SU-DHL-6 (cell line): ENCODE data around the gene SEC61A1.

ENCODE experiments used
- H2AFZ ChIP-seq: fragments of 200-600 bp; sonication (generic); 2 replicates; pipeline ENCODE4 v1.6.1; 2014; ENCODE audit warnings: low read depth, mild to moderate bottlenecking, moderate library complexity, mixed read lengths, antibody characterized with exemption, low read length; ENCODE audit not compliant: severe bottlenecking
- H3F3A ChIP-seq: fragments of 200-600 bp; shearing (Covaris generic); 2 replicates; pipeline ENCODE4 v1.6.0; 2016; ENCODE audit warnings: antibody characterized with exemption, mild to moderate bottlenecking; ENCODE audit not compliant: insufficient read depth
- H3K27ac ChIP-seq: fragments of 200-600 bp; sonication (generic); 2 replicates; pipeline ENCODE4 v1.5.1; 2016; ENCODE audit warnings: low read depth, mild to moderate bottlenecking, low read length, moderate library complexity, mixed read lengths
- H3K27me3 ChIP-seq: fragments of 200-600 bp; sonication (generic), shearing (Covaris generic); 2 replicates; pipeline ENCODE4 v1.6.0; 2014; ENCODE audit warnings: mild to moderate bottlenecking, low read length
- H3K36me3 ChIP-seq: fragments of 200-600 bp; sonication (generic); 2 replicates; pipeline ENCODE4 v1.6.1; 2014; ENCODE audit warnings: mild to moderate bottlenecking, low read length, mixed read lengths
- H3K4me2 ChIP-seq: fragments of 300-600, 200-600 bp; shearing (Covaris generic), sonication (generic); 2 replicates; pipeline ENCODE4 v1.6.0; 2014; ENCODE audit warnings: low read length, low read depth, mild to moderate bottlenecking; ENCODE audit not compliant: poor library complexity, severe bottlenecking
- H3K4me3 ChIP-seq: fragments of 200-600 bp; sonication (generic); 2 replicates; pipeline ENCODE4 v1.5.1; 2014; ENCODE audit warnings: antibody characterized with exemption, low read length, mild to moderate bottlenecking, mixed read lengths; ENCODE audit not compliant: insufficient read depth, poor library complexity, severe bottlenecking
- H3K79me2 ChIP-seq: fragments of 200-600 bp; sonication (generic); 2 replicates; pipeline ENCODE4 v1.6.1; 2014; ENCODE audit warnings: mild to moderate bottlenecking, low read length, moderate library complexity; ENCODE audit not compliant: insufficient read depth
- H3K9ac ChIP-seq: fragments of 200-600 bp; sonication (generic); 2 replicates; pipeline ENCODE4 v1.7.0; 2014; ENCODE audit warnings: mild to moderate bottlenecking, low read length
- H3K9me2 ChIP-seq: fragments of 200-600 bp; sonication (generic); replicated peaks from 2 replicates; pipeline ENCODE4 v1.6.1; 2014; ENCODE audit warnings: low read length; ENCODE audit not compliant: insufficient read depth
- H3K9me3 ChIP-seq: fragments of 200-600 bp; sonication (generic); 2 replicates; pipeline ENCODE4 v1.6.1; 2014; ENCODE audit warnings: low read length, mixed read lengths; ENCODE audit not compliant: insufficient read depth
- H4K20me1 ChIP-seq: fragments of 200-600 bp; sonication (generic); 2 replicates; pipeline ENCODE4 v1.6.1; 2014; ENCODE audit warnings: low read depth, mild to moderate bottlenecking, antibody characterized with exemption, low read length, moderate library complexity, mixed read lengths
- EZH2phosphoT487 ChIP-seq: fragments of 200-600 bp; sonication (generic), shearing (Covaris generic); conservative IDR thresholded peaks from 2 replicates; pipeline ENCODE4 v1.6.1; 2018; ENCODE audit warnings: mild to moderate bottlenecking, antibody characterized with exemption, low read length, moderate library complexity, mixed read lengths
- TF ChIP-seq, protein P1 (sequence below): fragments of 200-600 bp; sonication (generic); IDR thresholded peaks from one replicate; pipeline ENCODE4 v1.5.1; 2017; ENCODE audit warnings: antibody characterized with exemption, mild to moderate bottlenecking, low read length, moderate library complexity; ENCODE audit not compliant: insufficient read depth, poor library complexity, severe bottlenecking

The SEC61A1 gene

GRCh38 chr3:128095222-128095703, 43.0 kb downstream of the SEC61A1 start:
- TF ChIP-seq, protein P1, sequence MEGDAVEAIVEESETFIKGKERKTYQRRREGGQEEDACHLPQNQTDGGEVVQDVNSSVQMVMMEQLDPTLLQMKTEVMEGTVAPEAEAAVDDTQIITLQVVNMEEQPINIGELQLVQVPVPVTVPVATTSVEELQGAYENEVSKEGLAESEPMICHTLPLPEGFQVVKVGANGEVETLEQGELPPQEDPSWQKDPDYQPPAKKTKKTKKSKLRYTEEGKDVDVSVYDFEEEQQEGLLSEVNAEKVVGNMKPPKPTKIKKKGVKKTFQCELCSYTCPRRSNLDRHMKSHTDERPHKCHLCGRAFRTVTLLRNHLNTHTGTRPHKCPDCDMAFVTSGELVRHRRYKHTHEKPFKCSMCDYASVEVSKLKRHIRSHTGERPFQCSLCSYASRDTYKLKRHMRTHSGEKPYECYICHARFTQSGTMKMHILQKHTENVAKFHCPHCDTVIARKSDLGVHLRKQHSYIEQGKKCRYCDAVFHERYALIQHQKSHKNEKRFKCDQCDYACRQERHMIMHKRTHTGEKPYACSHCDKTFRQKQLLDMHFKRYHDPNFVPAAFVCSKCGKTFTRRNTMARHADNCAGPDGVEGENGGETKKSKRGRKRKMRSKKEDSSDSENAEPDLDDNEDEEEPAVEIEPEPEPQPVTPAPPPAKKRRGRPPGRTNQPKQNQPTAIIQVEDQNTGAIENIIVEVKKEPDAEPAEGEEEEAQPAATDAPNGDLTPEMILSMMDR = peak; percentile 75
- TF ChIP-seq EZH2phosphoT487 = no peak
- H3K4me2 ChIP-seq = no peak overlapping the region

DNA sequence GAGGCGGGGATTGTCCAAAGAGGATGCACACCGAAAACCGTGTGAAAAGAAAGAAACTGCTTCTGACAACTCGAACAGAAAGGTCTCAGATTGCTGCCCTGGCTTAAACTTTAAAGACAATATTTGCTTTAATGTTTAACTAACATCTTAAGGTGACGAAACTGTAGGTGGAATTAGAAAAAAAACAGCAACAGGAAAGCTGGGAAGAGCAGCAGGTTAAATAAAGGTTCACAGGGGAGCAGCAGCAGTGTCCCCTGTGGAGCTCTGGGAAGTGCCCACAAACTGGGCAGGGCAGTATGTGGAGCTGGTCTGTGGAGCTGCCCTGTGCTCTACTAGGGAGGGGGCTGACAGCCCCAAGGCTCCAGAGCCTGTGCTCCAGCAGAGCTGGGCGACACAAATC, 46.0 kb downstream of the SEC61A1 start:
- 0 out of 2 replicates have a peak, but pooled peaks cover 3% of the 10 kb centered on the region for H3K79me2 ChIP-seq
- H2AFZ ChIP-seq = no peak overlapping the region
- no peaks in the 10 kb centered on the region for H3K9me2 ChIP-seq
- TF ChIP-seq, protein P1 = no peak
- no peak for TF ChIP-seq EZH2phosphoT487
- H3F3A ChIP-seq = no peaks in the 10 kb centered on the region
- H4K20me1 ChIP-seq = no peaks in the 10 kb centered on the region
- peaks cover 12% of the 10 kb centered on the region; the same call in 1 of the 2 replicates for H3K36me3 ChIP-seq
- no peaks in the 10 kb centered on the region for H3K9me3 ChIP-seq
- no peak overlapping the region for H3K4me2 ChIP-seq
- H3K27ac ChIP-seq = no peak overlapping the region
- H3K4me3 ChIP-seq = no peak overlapping the region
- H3K9ac ChIP-seq = no peak overlapping the region
- H3K27me3 ChIP-seq = no peaks in the 10 kb centered on the region

More at GRCh38 chr3:128095222-128095703, 43.0 kb downstream of the SEC61A1 start:
- Histone ChIP-seq H3F3A (peaks cover 3% of the 10 kb centered on the region; the same call in 1 of the 2 replicates), H3K9ac (no peak overlapping the region), H3K27ac (no peak overlapping the region), H3K4me3 (no peak overlapping the region), H4K20me1 (peaks cover 6% of the 10 kb centered on the region; the same call in 1 of the 2 replicates), H3K27me3 (no peaks in the 10 kb centered on the region), H3K9me3 (no peaks in the 10 kb centered on the region), H3K79me2 (peaks cover 15% of the 10 kb centered on the region; the same call in 1 of the 2 replicates), H3K36me3 (peaks cover 12% of the 10 kb centered on the region; the same call in 1 of the 2 replicates), H3K9me2 (no peaks in the 10 kb centered on the region), H2AFZ (no peak overlapping the region)

- TF ChIP-seq, protein P1 = no peak
- no peak for TF ChIP-seq EZH2phosphoT487
- Histone ChIP-seq H3K36me3 (peaks cover 12% of the 10 kb centered on the region; the same call in 1 of the 2 replicates), H3F3A (no peaks in the 10 kb centered on the region), H3K4me3 (no peak overlapping the region), H3K4me2 (no peak overlapping the region), H3K79me2 (no peaks in the 10 kb centered on the region), H3K27me3 (no peaks in the 10 kb centered on the region), H2AFZ (no peak overlapping the region), H3K27ac (no peak overlapping the region), H4K20me1 (no peaks in the 10 kb centered on the region), H3K9ac (no peak overlapping the region), H3K9me3 (no peaks in the 10 kb centered on the region), H3K9me2 (no peaks in the 10 kb centered on the region)
These were observed 47.9 kb downstream of the SEC61A1 start for GRCh38 chr3:128100161-128100560.
